Stimulated activated CD4-positive, alpha-beta T cell treated with anti-CD3 and anti-CD28 coated beads, Interleukin-2, amount 100 ng/mL, for 4 hours (primary cell): Measurements from ENCODE around the gene EXOSC7.

Experiments used
- DNase-seq: peaks from one replicate; pipeline ENCODE4 v3.0.0-alpha.2; 2020; ENCODE audit warnings: low read depth

The EXOSC7 gene

GRCh38 chr3:45055411-45056143, 79.5 kb downstream of the EXOSC7 start:
- no peak for DNase-seq

DNA sequence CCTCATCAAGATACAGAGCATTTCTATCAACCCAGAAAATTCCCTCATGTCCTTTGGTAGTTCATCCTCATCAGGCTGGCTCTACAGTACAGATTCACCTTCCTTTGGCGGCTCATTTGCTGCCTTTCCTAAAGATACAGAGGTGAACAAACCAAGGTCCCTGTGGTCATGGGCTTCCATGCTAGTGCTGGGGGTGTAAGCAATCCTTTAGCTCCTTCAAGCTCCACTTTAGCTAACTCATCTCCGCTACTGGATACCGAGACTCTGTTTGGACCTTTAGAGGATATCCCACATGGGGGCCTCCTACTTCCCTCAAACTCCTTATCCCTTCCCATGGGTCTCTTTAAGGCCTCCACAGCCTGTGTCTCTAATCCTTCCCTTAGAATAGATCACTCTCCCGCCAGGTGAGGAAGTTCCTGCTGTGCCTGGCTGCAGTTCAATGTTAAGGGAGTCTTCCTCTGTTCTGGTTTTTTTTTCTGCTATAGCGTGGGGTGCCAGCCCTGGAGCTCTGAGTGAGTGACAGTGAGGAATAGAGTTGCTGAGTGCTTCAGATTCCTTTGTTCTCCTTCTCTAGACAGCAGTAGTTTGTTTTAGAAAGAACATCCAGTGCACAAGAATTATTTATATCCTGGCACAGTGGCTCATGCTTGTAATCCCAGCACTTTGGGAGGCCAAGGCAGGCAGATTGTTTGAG, 80.7 kb downstream of the EXOSC7 start:
- no peak for DNase-seq

- peak; percentile 17 for DNase-seq
These were observed 81.5 kb downstream of the EXOSC7 start for GRCh38 chr3:45057557-45057956.

DNA sequence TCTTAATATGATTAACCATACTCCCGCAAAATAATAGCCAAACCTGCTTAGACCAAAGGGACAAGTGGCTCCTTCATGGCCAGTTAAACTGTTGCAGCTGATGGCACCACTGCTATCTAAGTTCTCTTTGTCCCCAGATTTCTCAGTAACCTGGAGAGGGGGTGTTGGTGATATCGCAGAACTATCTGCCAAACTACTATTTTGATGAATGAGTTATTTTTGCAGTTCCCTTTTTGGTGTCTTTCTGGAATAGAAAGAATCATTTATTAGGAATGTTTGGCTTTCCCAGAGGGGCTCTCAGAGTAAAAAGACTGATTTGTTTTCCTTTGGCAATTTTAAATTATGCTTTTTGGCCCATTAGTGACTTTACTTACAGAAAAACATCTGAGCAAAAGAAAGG, 83.1 kb downstream of the EXOSC7 start:
- no peak for DNase-seq

- no peak for DNase-seq
These were observed 84.3 kb downstream of the EXOSC7 start for GRCh38 chr3:45060165-45060892.
